Calu3 (cell line): Measurements from ENCODE around the gene TNIP2. TPM values are rescaled to one million over a fixed set of nuclear protein-coding genes. Genes with fewer than 3 reads are reported as not detected.

Experiments used
- BruUV-seq: library from RNA; stranded (reverse); fragments of 400-500 nt; replicated peaks from 2 replicates; lab custom pipeline; 2021; lab: Mats Ljungman, UMichigan
- CTCF ChIA-PET: fragments of 300-600 bp; sonication (Branson Sonifier 250); formaldehyde crosslinking; loops from one replicate; lab custom pipeline; 2022; ENCODE audit warnings: antibody characterized with exemption; lab: Charles Lee
- DNase-seq: peaks from one replicate; pipeline ENCODE4 v3.0.0; 2022
- H3K27ac Mint-ChIP-seq: one replicate; pipeline ENCODE4 v1.8.0; 2022; ENCODE audit warnings: mixed read lengths; ENCODE audit not compliant: unreplicated experiment
- H3K27me3 Mint-ChIP-seq: one replicate; pipeline ENCODE4 v1.8.0; 2022; ENCODE audit warnings: mixed read lengths; ENCODE audit not compliant: unreplicated experiment
- H3K36me3 Mint-ChIP-seq: one replicate; pipeline ENCODE4 v1.8.0; 2022; ENCODE audit warnings: mild to moderate bottlenecking, moderate library complexity, mixed read lengths; ENCODE audit not compliant: insufficient read depth, unreplicated experiment
- H3K4me1 Mint-ChIP-seq: one replicate; pipeline ENCODE4 v1.8.0; 2022; ENCODE audit warnings: mild to moderate bottlenecking, low read depth, mixed read lengths; ENCODE audit not compliant: unreplicated experiment
- H3K4me3 Mint-ChIP-seq: one replicate; pipeline ENCODE4 v1.8.0; 2022; ENCODE audit warnings: mild to moderate bottlenecking, low read depth, moderate library complexity, mixed read lengths; ENCODE audit not compliant: unreplicated experiment
- H3K9me3 Mint-ChIP-seq: one replicate; pipeline ENCODE4 v1.8.0; 2022; ENCODE audit warnings: low read depth, mixed read lengths; ENCODE audit not compliant: unreplicated experiment
- CTCF ChIP-seq: fragments of 200-600 bp; IDR thresholded peaks from one replicate; pipeline ENCODE4 v1.8.0; 2022; ENCODE audit warnings: antibody characterized with exemption; ENCODE audit not compliant: unreplicated experiment
- intact Hi-C: fragments of 100-400 bp; cut with micrococcal nuclease; formaldehyde crosslinking; loops from one replicate; pipeline ENCODE4 v1.10.0; 2022; ENCODE audit not compliant: unreplicated experiment
- total RNA-seq: library from RNA; stranded (reverse); gene quantifications from 2 replicates; pipeline ENCODE4 v1.2.3, GENCODE V29; 2022

The TNIP2 gene
- total RNA-seq, 1 experiment from 2014 or later: 18.7 TPM

GRCh38 chr4:2793586-2794485, 37.7 kb upstream of the TNIP2 start:
- Mint-ChIP-seq H3K4me1 (peaks cover 6% of the 10 kb centered on the region), H3K9me3 (no peaks in the 10 kb centered on the region), H3K27me3 (no peaks in the 10 kb centered on the region), H3K4me3 (peak overlapping the region; percentile 58), H3K36me3 (peaks cover 14% of the 10 kb centered on the region), H3K27ac (peak overlapping the region; percentile 33)
- CTCF ChIA-PET: no interaction called here
- BruUV-seq: no TSS peak
- no peak for TF ChIP-seq CTCF
- intact Hi-C loops: no loop called here
- peak; percentile 25 for DNase-seq

- peak; percentile 53 for DNase-seq
- Mint-ChIP-seq H3K27ac (peak within 1 kb of the TSS; percentile 33), H3K9me3 (no peaks in the 10 kb centered on the region), H3K36me3 (peaks cover 14% of the 10 kb centered on the region), H3K4me3 (peak within 1 kb of the TSS; percentile 58), H3K4me1 (peaks cover 6% of the 10 kb centered on the region), H3K27me3 (no peaks in the 10 kb centered on the region)
- intact Hi-C loops: no loop called here
- no TSS peak for BruUV-seq
- CTCF ChIA-PET: interaction anchor here (0.6 kb wide), 1 partner anchor 75 kb away, joined by 5 read pairs; no protein-coding TSS in a partner anchor
- no peak for TF ChIP-seq CTCF
These were observed 36.8 kb upstream of the TNIP2 start, which contains the start of gene SH3BP2 for GRCh38 chr4:2792711-2793585. SH3BP2 (plus strand) TSS chr4:2793085; CDS start chr4:2820618, 27,533 bp downstream.

GRCh38 chr4:2792396-2792710, 36.2 kb upstream of the TNIP2 start:
- no peak overlapping the region for H3K27ac Mint-ChIP-seq
- BruUV-seq: no TSS peak
- peaks cover 6% of the 10 kb centered on the region for H3K4me1 Mint-ChIP-seq
- no peaks in the 10 kb centered on the region for H3K27me3 Mint-ChIP-seq
- peaks cover 14% of the 10 kb centered on the region for H3K36me3 Mint-ChIP-seq
- TF ChIP-seq CTCF: no peak
- no peak for DNase-seq
- intact Hi-C loops: no loop called here
- no peaks in the 10 kb centered on the region for H3K9me3 Mint-ChIP-seq
- CTCF ChIA-PET: no interaction called here
- H3K4me3 Mint-ChIP-seq: peak overlapping the region; percentile 24

GRCh38 chr4:2791518-2792395, 35.6 kb upstream of the TNIP2 start:
- H3K4me1 Mint-ChIP-seq: peaks cover 6% of the 10 kb centered on the region

More at GRCh38 chr4:2791518-2792395, 35.6 kb upstream of the TNIP2 start:
- no TSS peak for BruUV-seq
- Mint-ChIP-seq H3K9me3 (no peaks in the 10 kb centered on the region), H3K27ac (peak overlapping the region; percentile 59), H3K27me3 (no peaks in the 10 kb centered on the region), H3K36me3 (peaks cover 14% of the 10 kb centered on the region), H3K4me3 (peak overlapping the region; percentile 24)
- no peak for DNase-seq
- CTCF ChIA-PET: no interaction called here
- intact Hi-C loops: no loop called here
- TF ChIP-seq CTCF: no peak
